ENCODE results near the gene CALHM3. TPM values are rescaled to one million over a fixed set of nuclear protein-coding genes. Genes with fewer than 3 reads are reported as not detected.

CALHM3 gene
- total and polyA plus RNA-seq, 2 experiments from 2014 or later: 0.14 to 0.19 TPM

- Histone ChIP-seq H4K20me1 (replicated peaks; ENCODE audit: insufficient read depth) (peaks cover 33% of the 10 kb centered on the region), H3K27me3 (ENCODE audit: insufficient read depth) (no peaks in the 10 kb centered on the region), H3K4me1 (ENCODE audit: insufficient read depth) (no peaks in the 10 kb centered on the region), H3K9me2 (ENCODE audit: insufficient read depth) (no peaks in the 10 kb centered on the region), H2AFZ (no peak overlapping the region), H3K4me3 (no peak overlapping the region), H3K27ac (ENCODE audit: low read depth) (no peak overlapping the region), H3K4me2 (no peak overlapping the region), H3K79me2 (replicated peaks; ENCODE audit: insufficient read depth) (no peaks in the 10 kb centered on the region), H3F3A (replicated peaks; ENCODE audit: low read depth) (no peaks in the 10 kb centered on the region; the same call in 1 of the 2 replicates), H3K36me3 (ENCODE audit: insufficient read depth) (peaks cover 77% of the 10 kb centered on the region)
- Mint-ChIP-seq H3K27ac (no peak overlapping the region), H3K4me1 (no peaks in the 10 kb centered on the region), H3K4me3 (no peak overlapping the region), H3K9me3 (no peaks in the 10 kb centered on the region), H3K27me3 (ENCODE audit: insufficient read depth, low read depth, poor library complexity) (peaks cover 7% of the 10 kb centered on the region), H3K36me3 (ENCODE audit: low read depth) (peaks cover 94% of the 10 kb centered on the region)
- no peak for DNase-seq (ENCODE audit: low spot score)
- ATAC-seq: no peak
- no peak for TF ChIP-seq CREB1 (CRISPR knock-in tag; IDR thresholded peaks at IDR 0.05; ENCODE audit: low read depth)
- TF ChIP-seq ETS1 (IDR thresholded peaks at IDR 0.05): no peak
- TF ChIP-seq REST (IDR thresholded peaks at IDR 0.05; ENCODE audit: unreplicated experiment): no peak
- TF ChIP-seq ZNF114 (CRISPR knock-in tag; IDR thresholded peaks at IDR 0.05): no peak
- no peak for TF ChIP-seq POLR2AphosphoS5 (IDR thresholded peaks at IDR 0.05; ENCODE audit: low read depth)
Measured at GRCh38 chr10:103428989-103429643, 49.9 kb downstream of the CALHM3 start.

GRCh38 chr10:103427866-103428265, 51.2 kb downstream of the CALHM3 start:
- peaks cover 30% of the 10 kb centered on the region for H4K20me1 ChIP-seq (replicated peaks; ENCODE audit: insufficient read depth)
- no peak overlapping the region; the same call in 1 of the 2 replicates for H3K27ac ChIP-seq (ENCODE audit: low read depth)
- no peaks in the 10 kb centered on the region for H3K4me1 ChIP-seq (ENCODE audit: insufficient read depth)
- H3K27me3 ChIP-seq (ENCODE audit: insufficient read depth): no peaks in the 10 kb centered on the region
- no peak overlapping the region for H3K4me3 ChIP-seq
- DNase-seq (ENCODE audit: low spot score): no peak
- H3K9me3 Mint-ChIP-seq: no peaks in the 10 kb centered on the region; the same call in 2 of the 3 replicates
- no peak overlapping the region for H3K4me3 Mint-ChIP-seq
- ATAC-seq: no peak
- no peak overlapping the region for H2AFZ ChIP-seq
- H3K27me3 Mint-ChIP-seq (ENCODE audit: insufficient read depth, low read depth, poor library complexity): peaks cover 5% of the 10 kb centered on the region
- H3K36me3 Mint-ChIP-seq (ENCODE audit: low read depth): peaks cover 95% of the 10 kb centered on the region
- H3K27ac Mint-ChIP-seq: no peak overlapping the region
- no peak for TF ChIP-seq NANOG (IDR thresholded peaks at IDR 0.05; ENCODE audit: borderline replicate concordance)
- TF ChIP-seq, protein P1, sequence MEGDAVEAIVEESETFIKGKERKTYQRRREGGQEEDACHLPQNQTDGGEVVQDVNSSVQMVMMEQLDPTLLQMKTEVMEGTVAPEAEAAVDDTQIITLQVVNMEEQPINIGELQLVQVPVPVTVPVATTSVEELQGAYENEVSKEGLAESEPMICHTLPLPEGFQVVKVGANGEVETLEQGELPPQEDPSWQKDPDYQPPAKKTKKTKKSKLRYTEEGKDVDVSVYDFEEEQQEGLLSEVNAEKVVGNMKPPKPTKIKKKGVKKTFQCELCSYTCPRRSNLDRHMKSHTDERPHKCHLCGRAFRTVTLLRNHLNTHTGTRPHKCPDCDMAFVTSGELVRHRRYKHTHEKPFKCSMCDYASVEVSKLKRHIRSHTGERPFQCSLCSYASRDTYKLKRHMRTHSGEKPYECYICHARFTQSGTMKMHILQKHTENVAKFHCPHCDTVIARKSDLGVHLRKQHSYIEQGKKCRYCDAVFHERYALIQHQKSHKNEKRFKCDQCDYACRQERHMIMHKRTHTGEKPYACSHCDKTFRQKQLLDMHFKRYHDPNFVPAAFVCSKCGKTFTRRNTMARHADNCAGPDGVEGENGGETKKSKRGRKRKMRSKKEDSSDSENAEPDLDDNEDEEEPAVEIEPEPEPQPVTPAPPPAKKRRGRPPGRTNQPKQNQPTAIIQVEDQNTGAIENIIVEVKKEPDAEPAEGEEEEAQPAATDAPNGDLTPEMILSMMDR (conservative IDR thresholded peaks at IDR 0.05; ENCODE audit: low read depth in 2 of 2): no peak
- no peak for TF ChIP-seq REST (IDR thresholded peaks at IDR 0.05; ENCODE audit: unreplicated experiment)
- TF ChIP-seq POLR2AphosphoS5 (IDR thresholded peaks at IDR 0.05; ENCODE audit: low read depth): no peak
- no peak for TF ChIP-seq JUNB (IDR thresholded peaks at IDR 0.05; ENCODE audit: unreplicated experiment)
- TF ChIP-seq ZNF114 (CRISPR knock-in tag; IDR thresholded peaks at IDR 0.05): no peak
- peaks cover 78% of the 10 kb centered on the region for H3K36me3 ChIP-seq (ENCODE audit: insufficient read depth)
- H3K9me2 ChIP-seq (ENCODE audit: insufficient read depth): no peaks in the 10 kb centered on the region
- no peak overlapping the region for H3K4me2 ChIP-seq
- H3F3A ChIP-seq (replicated peaks; ENCODE audit: low read depth): no peaks in the 10 kb centered on the region; the same call in 1 of the 2 replicates
- H3K79me2 ChIP-seq (replicated peaks; ENCODE audit: insufficient read depth): no peaks in the 10 kb centered on the region
- no peaks in the 10 kb centered on the region for H3K4me1 Mint-ChIP-seq

Measured in GM23338 (cell line).